ENCODE data around the gene PSMB7. TPM values are rescaled to one million over a fixed set of nuclear protein-coding genes. Genes with fewer than 3 reads are reported as not detected.

Gene PSMB7
- total RNA-seq, 2 experiments from 2014 or later = 191 to 199 TPM

DNA sequence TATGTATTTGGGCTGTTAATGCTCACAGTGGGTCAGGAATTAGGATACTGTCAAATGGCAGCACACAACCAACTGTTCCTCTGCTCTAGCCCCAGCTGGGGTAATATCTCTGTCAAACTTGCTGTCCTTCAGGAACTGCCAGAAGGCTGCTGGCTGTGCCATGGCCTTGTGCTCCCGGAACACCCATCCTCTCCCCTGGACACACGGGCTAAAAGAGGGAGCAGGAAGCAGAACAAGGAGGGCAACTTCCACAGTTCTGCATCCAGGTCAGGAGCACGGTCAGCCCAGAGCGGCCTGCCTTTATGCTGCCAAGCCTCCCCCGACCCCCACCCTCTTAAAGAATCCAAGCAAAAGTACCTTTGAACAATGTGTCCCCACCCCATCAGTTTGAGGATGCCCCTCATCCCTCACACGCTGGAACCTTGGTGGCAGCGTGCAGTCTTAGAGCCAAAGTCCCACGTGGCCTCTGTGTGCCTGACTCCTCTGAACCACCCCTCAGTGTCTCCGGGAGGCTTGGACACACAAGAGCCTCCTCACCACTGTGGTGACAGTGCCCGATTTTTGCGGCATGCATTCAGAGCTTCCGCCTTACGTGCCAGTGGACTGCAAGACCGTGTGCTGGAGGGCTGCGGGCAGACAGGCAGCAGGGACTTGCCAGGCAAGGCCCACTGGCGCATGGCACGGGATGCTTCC lies 60.8 kb downstream of the PSMB7 start:
- Mint-ChIP-seq H3K36me3 (peaks cover 9% of the 10 kb centered on the region), H3K4me3 (no peak overlapping the region), H3K27ac (peak overlapping the region; percentile 61), H3K27me3 (no peaks in the 10 kb centered on the region), H3K9me3 (no peaks in the 10 kb centered on the region), H3K4me1 (peaks cover 26% of the 10 kb centered on the region)
- no peak for DNase-seq

DNA sequence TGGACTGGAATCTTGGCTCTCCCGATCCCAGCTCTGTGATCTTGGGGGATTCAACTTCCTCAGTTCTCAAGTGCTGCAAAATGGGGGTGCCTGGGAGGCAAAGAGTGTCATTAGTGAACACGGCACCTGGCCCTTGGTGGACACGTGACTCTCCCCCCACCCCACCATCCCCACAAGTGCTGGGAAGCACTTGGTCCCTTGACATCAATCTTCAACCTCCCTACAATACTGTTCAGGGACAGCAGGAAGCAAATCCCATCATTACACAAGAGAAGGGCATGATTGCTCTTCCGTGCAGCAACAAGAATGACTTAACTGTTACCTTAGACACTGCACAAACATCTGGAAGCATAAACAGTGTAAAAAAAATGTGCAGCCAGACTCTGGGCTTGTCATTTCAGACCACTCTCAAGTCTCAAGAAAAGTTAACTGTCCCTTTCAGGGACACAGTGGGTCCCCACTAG lies 61.4 kb downstream of the PSMB7 start:
- Mint-ChIP-seq H3K4me1 (peaks cover 21% of the 10 kb centered on the region), H3K27me3 (no peaks in the 10 kb centered on the region), H3K36me3 (peaks cover 9% of the 10 kb centered on the region), H3K9me3 (no peaks in the 10 kb centered on the region), H3K27ac (peak overlapping the region; percentile 61), H3K4me3 (no peak overlapping the region)
- DNase-seq = no peak

DNA sequence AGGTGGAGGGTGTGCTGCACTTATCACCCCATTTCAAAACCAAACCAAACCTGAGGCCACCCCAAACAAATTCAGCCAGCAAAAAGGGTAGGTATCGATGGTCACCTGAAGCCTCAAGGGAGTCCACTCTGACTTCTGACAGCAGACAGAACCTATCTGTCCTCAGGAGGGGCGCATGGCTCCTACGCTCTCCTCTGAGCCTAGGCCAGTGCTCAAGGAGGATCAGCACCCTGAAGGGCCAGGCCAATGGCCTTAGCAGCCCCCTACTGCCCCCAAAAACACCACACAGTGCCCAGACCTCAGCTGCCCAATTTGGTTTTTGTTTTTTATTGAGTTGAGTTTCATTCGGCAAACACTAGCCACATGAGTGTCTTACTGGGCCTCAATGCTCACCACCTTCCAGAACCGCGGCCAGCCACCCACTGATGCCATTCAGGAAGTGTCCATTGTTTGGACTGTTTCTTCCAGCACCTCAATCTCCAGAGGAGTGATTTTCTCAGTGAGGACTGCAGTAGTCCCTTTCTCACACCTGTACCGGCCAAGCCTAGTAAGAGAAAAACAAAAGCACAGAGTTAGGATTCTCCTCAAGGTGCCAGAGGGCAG lies 62.0 kb downstream of the PSMB7 start:
- Mint-ChIP-seq H3K27me3 (no peaks in the 10 kb centered on the region), H3K27ac (peak overlapping the region; percentile 61), H3K4me1 (peaks cover 15% of the 10 kb centered on the region), H3K4me3 (no peak overlapping the region), H3K9me3 (no peaks in the 10 kb centered on the region), H3K36me3 (peaks cover 13% of the 10 kb centered on the region)
- no peak for DNase-seq

DNA sequence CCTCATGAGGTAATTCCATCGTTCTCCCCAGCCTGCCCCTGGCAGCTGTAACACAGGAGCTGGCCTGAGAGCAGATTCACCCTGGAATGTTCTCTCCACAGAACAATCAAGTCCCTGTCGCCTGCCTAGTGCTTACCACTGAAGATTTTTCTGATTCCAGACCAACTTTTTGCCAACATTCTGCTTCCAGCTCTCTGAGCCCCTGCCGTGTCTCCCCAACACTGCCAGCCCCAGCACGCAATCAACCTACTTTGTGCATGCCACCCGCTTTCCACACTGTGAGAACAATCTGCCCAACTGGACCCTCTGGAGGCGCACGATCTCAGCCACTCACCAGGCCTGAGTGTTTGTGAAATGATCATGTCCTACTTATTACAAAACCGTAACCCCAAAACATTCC lies 62.6 kb downstream of the PSMB7 start:
- no peak overlapping the region for H3K4me3 Mint-ChIP-seq
- H3K27me3 Mint-ChIP-seq = no peaks in the 10 kb centered on the region
- H3K27ac Mint-ChIP-seq = peak overlapping the region; percentile 15
- no peak for DNase-seq
- H3K4me1 Mint-ChIP-seq = peaks cover 8% of the 10 kb centered on the region
- no peaks in the 10 kb centered on the region for H3K9me3 Mint-ChIP-seq
- peaks cover 13% of the 10 kb centered on the region for H3K36me3 Mint-ChIP-seq

DNA sequence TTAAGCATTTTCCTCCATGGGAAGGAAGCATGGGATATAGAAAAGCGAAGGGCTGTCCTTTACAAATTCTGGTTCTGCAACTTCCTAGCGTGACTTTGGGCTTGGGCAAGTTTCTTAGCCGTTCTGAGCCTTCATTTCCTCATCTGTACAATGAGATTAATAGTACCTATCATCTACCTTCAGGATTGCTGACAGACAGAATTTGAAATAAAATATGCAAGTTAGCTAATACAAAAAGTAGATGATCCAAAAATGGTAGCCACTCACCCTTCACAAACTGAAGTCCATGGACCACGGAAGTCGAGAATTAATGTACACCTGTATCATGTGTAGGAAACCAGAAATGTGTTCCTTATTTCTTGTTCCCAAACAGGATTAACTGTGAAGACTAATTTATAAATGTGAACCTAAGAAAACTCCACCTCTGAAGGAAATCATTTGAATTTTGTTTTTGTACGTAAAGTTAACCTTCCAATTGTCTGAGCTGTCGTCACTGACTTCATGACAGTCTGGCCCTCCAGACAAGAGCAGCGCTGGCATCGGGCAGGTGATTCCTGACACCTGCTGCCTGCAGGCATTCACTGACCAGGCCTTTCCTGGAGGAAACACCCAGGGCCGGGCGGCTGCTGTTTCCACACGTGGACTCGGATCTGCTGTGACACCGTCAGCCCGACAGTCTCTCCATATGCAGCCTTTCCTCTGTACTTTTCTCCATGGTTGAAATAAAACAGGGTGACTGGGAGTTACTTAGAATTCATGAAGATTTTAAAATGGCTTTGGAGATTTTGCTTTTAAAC lies 63.4 kb downstream of the PSMB7 start:
- peak overlapping the region; percentile 12 for H3K27ac Mint-ChIP-seq

DNA sequence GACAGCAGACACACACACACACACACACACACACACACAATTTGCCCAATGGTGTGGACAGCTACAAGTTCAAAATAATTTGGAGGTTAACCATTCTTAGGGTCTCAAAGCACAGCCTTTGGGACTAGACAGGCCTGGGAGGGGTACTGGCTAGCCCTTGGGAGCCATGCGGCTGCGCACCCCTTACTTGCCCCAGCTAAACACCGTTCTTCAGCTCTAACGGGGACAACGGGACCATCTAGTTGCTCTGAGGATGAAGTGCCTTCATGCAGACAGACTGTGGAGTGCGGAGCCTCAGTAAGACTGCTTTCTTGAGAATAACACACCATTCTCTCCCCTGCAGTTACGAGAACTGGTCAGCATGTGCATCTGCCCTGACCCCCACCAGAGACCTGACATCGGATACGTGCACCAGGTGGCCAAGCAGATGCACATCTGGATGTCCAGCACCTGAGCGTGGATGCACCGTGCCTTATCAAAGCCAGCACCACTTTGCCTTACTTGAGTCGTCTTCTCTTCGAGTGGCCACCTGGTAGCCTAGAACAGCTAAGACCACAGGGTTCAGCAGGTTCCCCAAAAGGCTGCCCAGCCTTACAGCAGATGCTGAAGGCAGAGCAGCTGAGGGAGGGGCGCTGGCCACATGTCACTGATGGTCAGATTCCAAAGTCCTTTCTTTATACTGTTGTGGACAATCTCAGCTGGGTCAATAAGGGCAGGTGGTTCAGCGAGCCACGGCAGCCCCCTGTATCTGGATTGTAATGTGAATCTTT lies 64.6 kb downstream of the PSMB7 start:
- no peak for DNase-seq
- Mint-ChIP-seq H3K4me1 (no peaks in the 10 kb centered on the region), H3K27me3 (no peaks in the 10 kb centered on the region), H3K4me3 (no peak overlapping the region), H3K9me3 (no peaks in the 10 kb centered on the region), H3K27ac (no peak overlapping the region), H3K36me3 (peaks cover 13% of the 10 kb centered on the region)

More for the DNA sequence above, 63.4 kb downstream of the PSMB7 start:
- no peak overlapping the region for H3K4me3 Mint-ChIP-seq
- H3K9me3 Mint-ChIP-seq = no peaks in the 10 kb centered on the region
- no peak for DNase-seq
- H3K4me1 Mint-ChIP-seq = peaks cover under 1% of the 10 kb centered on the region
- H3K27me3 Mint-ChIP-seq = no peaks in the 10 kb centered on the region
- peaks cover 13% of the 10 kb centered on the region for H3K36me3 Mint-ChIP-seq

DNA sequence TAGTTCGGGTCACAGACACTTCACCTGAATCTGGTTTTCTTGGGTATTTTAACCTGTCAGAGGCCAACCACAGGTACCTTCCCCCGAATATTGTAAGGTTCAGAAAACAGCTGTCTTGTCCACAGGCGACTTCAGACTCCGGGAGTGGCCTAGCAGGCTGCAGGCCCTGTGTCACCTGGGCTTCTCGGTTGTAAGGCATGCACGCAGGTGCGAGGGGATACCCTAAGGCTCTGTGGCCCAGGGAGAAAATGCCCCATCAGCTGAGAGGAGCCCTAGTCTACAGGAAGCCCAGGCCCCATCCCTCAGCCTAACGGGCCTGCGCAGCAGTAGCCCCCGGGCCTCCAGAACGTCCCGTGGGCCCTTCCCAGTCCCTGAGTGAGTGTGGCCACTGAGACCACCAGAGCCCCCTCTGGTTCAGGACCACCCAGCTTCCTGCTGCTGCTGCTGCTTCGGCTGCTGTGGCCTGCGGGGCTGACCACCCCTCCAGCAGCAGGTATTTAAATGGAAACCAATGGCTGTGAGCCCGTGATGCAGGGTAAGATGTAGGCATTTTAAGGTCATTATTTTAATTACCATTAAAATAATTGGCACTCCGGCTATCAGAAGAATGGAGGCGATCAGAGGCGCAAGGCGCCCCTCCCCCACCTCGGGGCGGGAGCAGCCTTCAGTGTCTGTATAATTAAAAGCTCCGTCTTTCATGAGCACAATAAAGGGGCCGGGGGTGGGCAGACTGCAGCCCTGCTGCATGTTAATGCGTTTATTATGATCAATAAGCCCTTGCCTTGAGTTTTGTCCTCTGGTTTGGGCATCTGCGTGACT lies 65.4 kb downstream of the PSMB7 start:
- no peaks in the 10 kb centered on the region for H3K27me3 Mint-ChIP-seq
- no peak overlapping the region for H3K4me3 Mint-ChIP-seq
- H3K36me3 Mint-ChIP-seq = peaks cover 13% of the 10 kb centered on the region
- H3K4me1 Mint-ChIP-seq = no peaks in the 10 kb centered on the region
- H3K27ac Mint-ChIP-seq = no peak overlapping the region
- no peak for DNase-seq
- H3K9me3 Mint-ChIP-seq = no peaks in the 10 kb centered on the region

DNA sequence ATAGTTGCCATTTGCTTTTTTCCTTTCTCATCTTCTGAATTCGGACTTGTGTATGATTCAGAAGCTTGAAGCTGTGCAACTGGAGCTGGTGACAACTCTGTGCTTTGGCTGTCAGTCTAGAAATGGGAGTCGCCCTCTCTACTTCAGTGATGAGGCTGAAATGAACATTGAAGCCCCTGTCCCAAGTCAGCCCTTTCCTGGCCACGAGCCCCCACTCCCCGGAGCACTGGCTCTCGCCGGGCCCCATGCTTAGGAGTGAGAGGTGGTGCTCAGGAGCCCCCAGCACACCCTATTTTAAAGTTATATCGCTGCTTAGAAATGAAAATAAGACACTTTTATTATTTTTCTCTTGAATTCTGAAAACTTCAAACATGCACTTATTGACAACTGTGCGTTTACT lies 66.0 kb downstream of the PSMB7 start:
- Mint-ChIP-seq H3K27me3 (no peaks in the 10 kb centered on the region), H3K9me3 (no peaks in the 10 kb centered on the region), H3K4me3 (no peak overlapping the region), H3K4me1 (no peaks in the 10 kb centered on the region), H3K36me3 (peaks cover 13% of the 10 kb centered on the region), H3K27ac (no peak overlapping the region)
- no peak for DNase-seq

DNA sequence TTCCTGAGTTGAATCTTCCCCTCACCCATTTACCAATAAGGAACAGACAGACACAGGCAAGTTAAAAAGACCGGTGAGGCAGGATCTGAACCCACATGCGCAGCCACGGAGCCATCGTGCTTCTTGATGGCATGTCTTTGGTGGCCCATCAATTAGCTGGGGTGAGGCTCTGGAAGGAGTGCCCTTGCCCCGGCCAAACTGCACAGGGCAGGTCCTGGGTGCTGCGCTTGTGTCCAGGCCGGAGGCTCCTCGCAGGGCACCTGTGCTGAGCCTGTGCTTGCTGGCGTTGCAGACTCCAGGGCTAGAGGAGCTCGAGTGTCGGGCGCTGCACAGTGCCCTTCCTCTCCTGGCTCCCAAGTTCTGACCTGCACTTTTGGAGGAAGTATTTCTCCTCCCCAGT lies 66.4 kb downstream of the PSMB7 start:
- Mint-ChIP-seq H3K27me3 (no peaks in the 10 kb centered on the region), H3K9me3 (no peaks in the 10 kb centered on the region), H3K4me3 (no peak overlapping the region), H3K4me1 (no peaks in the 10 kb centered on the region), H3K36me3 (peaks cover 14% of the 10 kb centered on the region), H3K27ac (no peak overlapping the region)
- DNase-seq = no peak

DNA sequence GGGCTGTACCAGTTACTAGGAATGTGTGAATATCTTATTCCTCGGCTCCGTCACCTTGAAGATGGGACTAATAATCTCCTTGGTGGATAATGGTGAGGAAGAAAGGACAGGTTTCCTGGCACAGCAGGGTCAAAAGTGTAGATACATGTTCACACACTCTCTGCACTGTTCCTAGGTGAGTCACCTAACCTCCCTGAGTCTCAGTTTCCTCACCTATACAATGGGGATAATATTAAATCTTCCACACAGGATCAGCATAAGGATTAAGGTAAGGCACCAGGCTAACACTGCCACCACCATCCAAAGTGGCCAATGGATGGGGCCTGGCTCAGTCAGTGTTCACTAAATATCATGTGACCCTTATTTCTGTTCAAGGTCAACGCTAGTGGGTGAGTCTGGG lies 66.9 kb downstream of the PSMB7 start:
- DNase-seq = no peak
- no peak overlapping the region for H3K27ac Mint-ChIP-seq
- H3K9me3 Mint-ChIP-seq = no peaks in the 10 kb centered on the region
- no peaks in the 10 kb centered on the region for H3K4me1 Mint-ChIP-seq
- H3K4me3 Mint-ChIP-seq = no peak overlapping the region
- H3K36me3 Mint-ChIP-seq = peaks cover 14% of the 10 kb centered on the region
- H3K27me3 Mint-ChIP-seq = no peaks in the 10 kb centered on the region

DNA sequence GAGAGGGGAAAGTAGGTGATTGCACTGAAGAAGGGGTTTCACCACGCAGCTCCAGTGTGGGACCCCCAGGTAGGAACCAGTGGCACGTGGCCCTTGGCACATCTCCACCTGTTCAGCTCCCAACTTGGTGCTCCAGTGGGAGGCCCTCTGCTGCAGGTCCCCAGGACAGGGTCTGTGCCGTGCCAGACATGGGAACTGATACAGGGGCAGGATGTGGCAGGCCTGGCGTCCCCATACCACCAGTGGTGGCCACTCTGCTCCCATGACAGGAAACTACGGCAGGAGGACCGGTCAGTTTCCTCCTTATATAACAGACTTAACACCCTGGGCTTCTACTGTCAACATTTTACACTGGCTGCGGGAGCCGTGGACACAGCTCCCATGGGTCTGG lies 67.3 kb downstream of the PSMB7 start:
- H3K4me1 Mint-ChIP-seq = no peaks in the 10 kb centered on the region
- no peaks in the 10 kb centered on the region for H3K27me3 Mint-ChIP-seq
- no peak for DNase-seq
- no peaks in the 10 kb centered on the region for H3K9me3 Mint-ChIP-seq
- no peak overlapping the region for H3K4me3 Mint-ChIP-seq
- H3K36me3 Mint-ChIP-seq = peaks cover 14% of the 10 kb centered on the region
- H3K27ac Mint-ChIP-seq = no peak overlapping the region

DNA sequence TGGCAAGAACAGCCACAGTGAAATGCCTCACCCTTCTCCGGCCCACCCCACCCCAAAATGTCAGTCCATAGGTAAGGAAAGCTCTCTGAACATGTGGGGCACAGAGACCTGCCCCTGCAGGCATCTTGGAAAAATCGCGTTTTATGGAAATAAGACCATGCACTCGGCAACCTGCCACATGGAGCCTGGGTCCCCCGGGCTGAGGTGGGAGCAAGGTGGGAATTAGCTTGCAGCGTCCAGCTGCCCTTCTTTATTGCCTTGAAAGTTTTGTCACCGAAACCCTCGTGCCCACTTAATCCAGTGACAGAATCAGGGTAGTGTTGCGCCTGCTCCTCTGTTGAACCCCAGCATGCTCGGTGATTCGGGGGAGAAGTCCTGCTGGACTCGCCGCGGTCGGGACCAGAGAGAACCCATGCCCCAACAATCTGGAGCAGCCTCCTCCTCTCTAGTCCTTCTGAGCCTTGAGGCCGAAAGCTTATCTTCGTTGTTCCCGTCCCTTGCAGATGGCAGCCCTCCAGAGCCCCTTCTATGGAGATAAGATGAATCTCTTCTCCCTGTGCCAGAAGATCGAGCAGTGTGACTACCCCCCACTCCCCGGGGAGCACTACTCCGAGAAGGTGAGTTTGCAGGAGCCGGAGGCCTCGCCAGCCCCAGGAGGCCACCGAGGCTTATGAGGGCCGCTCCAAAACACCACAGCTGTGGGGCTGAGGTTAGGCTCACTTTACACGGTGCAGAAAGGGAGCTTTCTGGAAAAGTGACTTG lies 67.9 kb downstream of the PSMB7 start:
- no peak overlapping the region for H3K4me3 Mint-ChIP-seq
- no peaks in the 10 kb centered on the region for H3K4me1 Mint-ChIP-seq
- H3K36me3 Mint-ChIP-seq = peaks cover 12% of the 10 kb centered on the region
- H3K9me3 Mint-ChIP-seq = no peaks in the 10 kb centered on the region
- H3K27ac Mint-ChIP-seq = no peak overlapping the region
- no peak for DNase-seq
- no peaks in the 10 kb centered on the region for H3K27me3 Mint-ChIP-seq

DNA sequence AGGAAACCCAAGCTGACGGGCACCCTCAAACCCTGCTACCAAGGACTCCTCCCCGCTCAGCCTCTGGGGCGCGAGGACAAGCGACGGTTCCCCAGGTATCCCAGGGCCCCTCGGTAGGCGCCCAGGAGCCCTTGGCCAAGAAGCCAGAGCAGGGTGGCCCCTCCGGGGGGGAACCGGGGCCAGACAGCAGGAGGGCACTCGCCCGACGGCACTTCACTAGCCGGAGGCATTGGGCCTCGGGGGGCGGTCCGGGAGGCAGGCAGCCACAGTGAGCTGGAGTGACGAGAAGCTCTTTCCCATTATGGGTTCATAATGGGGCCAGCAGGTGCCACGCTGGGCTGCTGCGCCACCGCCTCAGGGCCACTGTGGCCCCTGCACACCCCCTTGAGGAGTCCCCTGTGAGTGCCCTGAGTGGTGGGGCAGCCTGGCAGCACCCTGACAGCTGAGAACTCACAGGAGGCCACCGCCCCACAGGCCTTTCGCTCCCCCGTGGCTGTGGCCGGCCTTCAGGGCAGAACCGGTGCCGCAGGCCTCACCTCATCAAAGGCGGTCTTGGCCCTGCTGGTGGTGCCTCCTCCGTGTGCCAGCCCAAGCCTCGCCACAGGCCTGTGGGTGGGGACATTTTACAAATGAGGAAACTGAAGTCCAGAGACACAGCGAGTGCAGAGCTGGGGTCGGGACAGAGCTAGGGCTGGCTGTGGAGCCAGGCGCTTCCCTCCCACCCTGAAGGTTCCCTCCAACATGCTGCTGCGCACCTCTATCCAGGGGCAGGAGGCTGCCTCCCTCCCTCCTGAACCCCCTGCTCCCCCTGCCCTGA lies 68.7 kb downstream of the PSMB7 start:
- H3K27me3 Mint-ChIP-seq = no peaks in the 10 kb centered on the region
- H3K9me3 Mint-ChIP-seq = no peaks in the 10 kb centered on the region
- H3K4me1 Mint-ChIP-seq = no peaks in the 10 kb centered on the region
- H3K36me3 Mint-ChIP-seq = peaks cover 9% of the 10 kb centered on the region
- DNase-seq = no peak
- H3K4me3 Mint-ChIP-seq = no peak overlapping the region
- H3K27ac Mint-ChIP-seq = no peak overlapping the region
